HFFc6 (cell line): ENCODE measurements around the gene C1orf105. TPM values are rescaled to one million over a fixed set of nuclear protein-coding genes. Genes with fewer than 3 reads are reported as not detected.

Source experiments
- DNase-seq: peaks from one replicate; pipeline ENCODE4 v3.0.0-alpha.2; 2018
- H3K27ac Mint-ChIP-seq: 2 replicates; pipeline ENCODE4 v1.8.0; 2020; ENCODE audit warnings: mild to moderate bottlenecking, mixed read lengths
- H3K27me3 Mint-ChIP-seq: 2 replicates; pipeline ENCODE4 v1.8.0; 2021; ENCODE audit warnings: mild to moderate bottlenecking, moderate library complexity, mixed read lengths; ENCODE audit not compliant: insufficient read depth
- H3K36me3 Mint-ChIP-seq: 2 replicates; pipeline ENCODE4 v1.8.0; 2021; ENCODE audit warnings: low read depth, mixed read lengths
- H3K4me1 Mint-ChIP-seq: 2 replicates; pipeline ENCODE4 v1.8.0; 2020; ENCODE audit warnings: low read depth, mixed read lengths
- H3K4me3 Mint-ChIP-seq: 2 replicates; pipeline ENCODE4 v1.8.0; 2020; ENCODE audit warnings: mild to moderate bottlenecking, moderate library complexity, mixed read lengths
- H3K9me3 Mint-ChIP-seq: 2 replicates; pipeline ENCODE4 v1.8.0; 2020; ENCODE audit warnings: mild to moderate bottlenecking, mixed read lengths
- total RNA-seq, 6 experiments: library from RNA; stranded (reverse); fragmentation: NEBNext Ultra II Directional; extraction: Animal tissue kit (Norgen Biotek cat#: 25700); gene quantifications; 2 replicates in 1 of 6; 3 replicates in 5 of 6; pipeline ENCODE4 v1.2.3, GENCODE V29; 2021
- TF ChIP-seq, protein P1 (sequence below): fragments of 200-600 bp; sonication (generic); IDR thresholded peaks from 2 replicates; pipeline ENCODE4 v1.5.0; 2021; ENCODE audit warnings: antibody characterized with exemption, mild to moderate bottlenecking

C1orf105 gene
- total RNA-seq, 6 experiments from 2014 or later = not detected

DNA sequence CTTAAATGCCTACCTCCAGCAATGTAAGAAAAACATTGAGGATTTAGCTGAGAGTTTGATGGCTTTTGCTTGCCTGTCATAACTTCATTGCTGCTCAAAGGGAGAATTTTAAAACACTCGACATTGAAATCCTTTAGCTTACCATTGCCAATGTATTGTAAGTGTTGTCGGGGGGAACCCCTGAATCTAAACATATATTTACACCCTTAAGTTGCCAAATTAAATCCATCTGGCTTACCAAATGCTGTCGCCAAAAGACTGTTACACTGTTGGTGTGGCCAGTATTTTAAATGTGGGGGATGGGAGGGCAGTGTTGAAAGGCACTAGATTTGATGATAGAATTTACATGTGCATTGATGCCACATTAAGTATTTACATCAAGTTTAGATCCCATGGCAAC, 24.9 kb upstream of the C1orf105 start:
- Mint-ChIP-seq H3K9me3 (no peaks in the 10 kb centered on the region), H3K27ac (no peak overlapping the region), H3K4me1 (peaks cover 70% of the 10 kb centered on the region)

DNA sequence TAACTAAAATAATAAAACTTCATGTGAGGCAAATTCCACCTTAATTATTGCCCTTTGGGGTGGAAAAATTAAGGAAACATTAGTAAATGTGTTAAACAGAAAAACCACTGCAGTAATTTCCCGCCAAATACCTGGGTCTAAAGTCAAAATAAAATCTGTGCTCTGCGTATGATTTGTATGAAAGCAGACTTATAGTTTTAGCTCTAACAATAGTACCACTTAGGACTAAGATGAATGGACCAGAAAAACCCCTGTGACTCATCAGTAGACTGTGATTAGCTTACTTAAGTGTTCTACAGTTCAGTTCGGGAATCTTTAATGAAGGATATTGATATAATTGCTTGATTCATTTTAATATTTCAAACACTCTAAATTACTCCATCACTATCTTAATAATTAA, 23.3 kb upstream of the C1orf105 start:
- no peaks in the 10 kb centered on the region for H3K36me3 Mint-ChIP-seq
- H3K27ac Mint-ChIP-seq = no peak overlapping the region
- no peak overlapping the region for H3K4me3 Mint-ChIP-seq
- H3K9me3 Mint-ChIP-seq = no peaks in the 10 kb centered on the region
- TF ChIP-seq, protein P1, sequence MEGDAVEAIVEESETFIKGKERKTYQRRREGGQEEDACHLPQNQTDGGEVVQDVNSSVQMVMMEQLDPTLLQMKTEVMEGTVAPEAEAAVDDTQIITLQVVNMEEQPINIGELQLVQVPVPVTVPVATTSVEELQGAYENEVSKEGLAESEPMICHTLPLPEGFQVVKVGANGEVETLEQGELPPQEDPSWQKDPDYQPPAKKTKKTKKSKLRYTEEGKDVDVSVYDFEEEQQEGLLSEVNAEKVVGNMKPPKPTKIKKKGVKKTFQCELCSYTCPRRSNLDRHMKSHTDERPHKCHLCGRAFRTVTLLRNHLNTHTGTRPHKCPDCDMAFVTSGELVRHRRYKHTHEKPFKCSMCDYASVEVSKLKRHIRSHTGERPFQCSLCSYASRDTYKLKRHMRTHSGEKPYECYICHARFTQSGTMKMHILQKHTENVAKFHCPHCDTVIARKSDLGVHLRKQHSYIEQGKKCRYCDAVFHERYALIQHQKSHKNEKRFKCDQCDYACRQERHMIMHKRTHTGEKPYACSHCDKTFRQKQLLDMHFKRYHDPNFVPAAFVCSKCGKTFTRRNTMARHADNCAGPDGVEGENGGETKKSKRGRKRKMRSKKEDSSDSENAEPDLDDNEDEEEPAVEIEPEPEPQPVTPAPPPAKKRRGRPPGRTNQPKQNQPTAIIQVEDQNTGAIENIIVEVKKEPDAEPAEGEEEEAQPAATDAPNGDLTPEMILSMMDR = no peak
- peaks cover 64% of the 10 kb centered on the region for H3K4me1 Mint-ChIP-seq
- DNase-seq = no peak
- no peaks in the 10 kb centered on the region for H3K27me3 Mint-ChIP-seq

More for the DNA sequence above, 24.9 kb upstream of the C1orf105 start:
- DNase-seq = no peak
- Mint-ChIP-seq H3K36me3 (no peaks in the 10 kb centered on the region), H3K27me3 (no peaks in the 10 kb centered on the region), H3K4me3 (no peak overlapping the region)
- TF ChIP-seq, protein P1 = no peak

DNA sequence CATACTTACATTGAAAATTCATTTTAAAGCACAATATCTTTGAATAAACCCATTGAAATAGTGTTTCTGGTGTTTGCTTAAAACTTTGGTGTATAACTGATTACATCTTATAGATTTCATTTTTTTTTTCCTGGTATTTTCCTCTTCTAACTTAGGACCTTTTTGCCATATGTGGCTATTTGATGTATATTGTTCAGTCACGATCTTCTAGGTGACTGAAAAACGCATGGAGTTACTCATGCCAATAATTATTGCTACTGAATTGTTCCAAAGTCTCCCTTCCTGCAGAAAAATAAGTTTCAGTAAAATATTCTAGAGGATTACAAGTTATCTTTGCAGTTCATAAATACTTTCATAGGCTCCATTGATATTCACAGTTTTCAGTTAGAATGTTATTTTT, 22.9 kb upstream of the C1orf105 start:
- no peak overlapping the region for H3K4me3 Mint-ChIP-seq
- peaks cover 64% of the 10 kb centered on the region for H3K4me1 Mint-ChIP-seq
- DNase-seq = no peak
- TF ChIP-seq, protein P1 = no peak
- no peaks in the 10 kb centered on the region for H3K27me3 Mint-ChIP-seq
- H3K27ac Mint-ChIP-seq = no peak overlapping the region
- H3K36me3 Mint-ChIP-seq = no peaks in the 10 kb centered on the region
- H3K9me3 Mint-ChIP-seq = no peaks in the 10 kb centered on the region

DNA sequence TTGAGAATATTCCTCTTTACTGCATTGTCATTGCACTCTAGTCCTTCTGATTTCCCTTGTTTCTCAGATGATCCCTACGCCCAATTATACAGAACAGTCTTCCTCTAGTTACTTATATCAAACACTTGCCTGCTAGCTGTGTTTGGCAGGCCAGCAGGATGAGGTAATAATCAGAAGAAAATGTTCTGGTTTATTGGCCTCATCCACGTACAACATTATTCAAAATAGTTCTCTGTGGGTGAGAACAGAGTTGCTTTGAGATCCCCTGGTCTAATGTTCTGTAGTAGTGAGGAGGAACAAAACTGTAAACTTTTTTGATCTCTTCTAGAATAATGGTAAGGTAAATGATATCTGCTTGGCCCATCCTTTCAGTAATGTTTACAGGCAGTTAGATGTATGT, 22.3 kb upstream of the C1orf105 start:
- Mint-ChIP-seq H3K36me3 (no peaks in the 10 kb centered on the region), H3K4me1 (peaks cover 62% of the 10 kb centered on the region)
- no peak for DNase-seq

DNA sequence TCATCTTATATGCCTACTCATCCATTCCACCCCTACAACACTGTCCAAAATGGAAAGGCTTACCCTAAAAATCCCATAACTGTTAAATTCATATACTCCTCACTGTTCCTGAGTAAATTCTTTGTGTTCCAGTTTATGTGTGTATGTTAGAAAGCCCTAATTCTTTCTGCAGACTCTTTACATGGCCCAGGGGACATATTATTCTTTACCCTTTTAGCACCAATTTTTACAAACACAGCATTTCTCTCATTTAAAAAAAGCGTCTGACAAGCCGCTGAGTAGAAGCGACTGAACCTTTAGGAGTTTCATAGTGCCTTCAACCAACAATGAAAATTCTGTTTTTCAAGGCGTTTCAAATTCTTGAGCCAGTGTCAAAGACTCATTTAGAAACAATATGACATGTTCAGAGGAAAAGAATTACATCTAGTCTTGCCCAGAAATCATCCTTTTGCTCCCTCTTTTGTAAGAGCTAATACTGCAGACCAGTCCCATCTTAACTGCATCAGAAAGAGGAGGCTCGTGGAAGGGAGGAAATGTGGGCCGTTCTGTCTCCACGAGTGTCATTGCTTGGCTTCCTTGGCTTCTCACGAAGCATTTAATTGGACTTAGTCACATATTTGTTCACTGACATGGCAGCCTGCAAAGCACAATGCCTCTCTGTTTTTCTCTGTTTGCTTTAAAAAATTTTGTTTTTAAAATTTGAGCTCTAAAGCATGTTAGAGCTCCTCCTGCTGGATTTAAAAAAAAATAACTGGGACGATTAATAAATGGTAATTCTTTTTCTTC, 21.3 kb upstream of the C1orf105 start:
- Mint-ChIP-seq H3K27me3 (no peaks in the 10 kb centered on the region), H3K36me3 (no peaks in the 10 kb centered on the region), H3K27ac (peak overlapping the region; percentile 83), H3K4me3 (peak overlapping the region; percentile 72), H3K4me1 (peaks cover 60% of the 10 kb centered on the region), H3K9me3 (no peaks in the 10 kb centered on the region)
- DNase-seq = peak; percentile 97
- TF ChIP-seq, protein P1 = peak; percentile 89

More for the DNA sequence above, 22.3 kb upstream of the C1orf105 start:
- Mint-ChIP-seq H3K27me3 (no peaks in the 10 kb centered on the region), H3K4me3 (no peak overlapping the region), H3K27ac (peak overlapping the region; percentile 83), H3K9me3 (no peaks in the 10 kb centered on the region)
- TF ChIP-seq, protein P1 = no peak
